Measurements from ENCODE around the gene CPAMD8.

DNA sequence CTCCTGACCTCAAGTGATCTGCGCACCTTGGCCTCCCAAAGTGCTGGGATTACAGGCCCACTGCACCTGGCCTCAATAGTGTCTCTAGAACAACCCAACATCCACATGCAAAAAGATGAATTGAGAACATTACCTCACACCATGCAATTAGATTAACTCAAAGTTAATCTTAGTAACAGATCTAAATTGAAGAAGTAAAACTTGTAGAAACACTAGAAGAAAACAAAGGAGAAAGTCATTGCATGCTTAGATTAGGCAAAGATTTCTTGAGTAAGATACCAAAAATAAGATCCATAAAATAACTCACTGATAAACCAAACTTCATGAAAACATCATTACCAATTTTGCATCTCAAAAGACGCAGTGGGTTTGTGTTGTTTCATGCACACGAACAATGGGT, 2.8 kb downstream of the CPAMD8 start:
- TF ChIP-seq MAX (CRISPR knock-in tag; IDR thresholded peaks at IDR 0.05) (no peak), CEBPB (tag; IDR thresholded peaks at IDR 0.05) (no peak), ZBTB34 (CRISPR knock-in tag; IDR thresholded peaks at IDR 0.05) (no peak)
